HuH-7.5 (cell line): ENCODE data around the gene FBXW2.

ENCODE experiments used
- DNase-seq: peaks from one replicate; pipeline ENCODE4 v3.0.0; 2011; ENCODE audit warnings: low spot score

FBXW2 gene

GRCh38 chr9:120714088-120714845 lies 78.9 kb downstream of the FBXW2 start, which contains the start of gene MEGF9:
MEGF9 (minus strand) TSS chr9:120714470; CDS start chr9:120714358, 112 bp downstream.
- peak; percentile 94 for DNase-seq

GRCh38 chr9:120713257-120714087 lies 79.7 kb downstream of the FBXW2 start:
- DNase-seq: peak; percentile 41

DNA sequence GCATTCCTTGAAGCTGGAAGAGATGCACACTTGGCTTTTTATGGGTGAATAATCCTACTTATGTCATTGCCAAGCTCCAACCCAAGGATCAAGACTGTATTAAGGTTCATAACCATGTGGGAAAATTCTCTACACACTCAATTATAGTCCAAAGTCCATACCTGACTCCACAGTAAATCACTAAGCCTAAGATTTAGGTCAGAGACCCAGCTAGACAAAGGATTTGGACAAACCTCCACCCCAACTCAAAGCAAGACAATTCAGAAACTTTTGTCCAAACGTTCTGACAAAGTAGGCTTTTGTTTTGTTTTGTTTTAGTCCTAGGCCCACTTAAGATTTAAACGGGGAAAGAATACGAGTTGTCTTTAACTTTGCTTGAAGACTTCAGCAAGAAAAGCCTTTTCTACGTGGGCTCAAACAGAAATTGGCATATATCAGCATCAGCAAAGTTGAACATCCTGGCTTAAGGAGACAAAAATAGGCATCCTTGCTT lies 80.6 kb downstream of the FBXW2 start:
- DNase-seq: no peak

DNA sequence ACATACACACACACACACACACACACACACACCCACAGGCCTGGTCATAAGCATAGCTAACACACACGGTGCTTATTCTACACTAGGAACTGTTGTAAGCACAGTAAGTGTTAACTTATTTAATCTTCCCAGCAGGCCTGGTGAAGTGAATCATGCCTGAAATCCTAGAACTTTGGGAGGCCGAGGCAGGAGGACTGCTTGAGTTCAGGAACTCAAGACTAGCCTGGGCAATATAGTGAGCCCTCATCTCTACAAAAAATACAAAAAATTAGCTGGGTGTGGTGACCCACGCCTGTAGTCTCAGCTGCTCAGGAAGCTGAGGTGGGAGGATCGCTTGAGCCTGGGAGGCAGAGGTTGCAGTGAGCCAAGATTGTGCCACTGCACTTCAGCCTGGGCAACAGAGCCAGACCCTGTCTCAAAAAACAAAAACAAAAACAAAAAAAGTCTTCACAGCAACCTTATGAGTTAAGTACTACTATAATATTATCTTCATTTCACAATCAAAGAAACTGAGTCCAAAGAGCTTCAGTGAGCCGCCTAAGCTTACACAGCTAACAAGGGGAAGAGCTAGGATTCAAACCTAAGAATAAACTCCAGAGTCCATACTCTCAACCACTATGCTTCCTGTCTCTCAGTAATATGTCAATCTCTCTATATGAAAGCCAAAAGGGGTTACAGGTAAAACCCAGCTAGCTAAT lies 81.2 kb downstream of the FBXW2 start:
- no peak for DNase-seq

- no peak for DNase-seq
These were observed 81.9 kb downstream of the FBXW2 start for GRCh38 chr9:120711354-120711753.

DNA sequence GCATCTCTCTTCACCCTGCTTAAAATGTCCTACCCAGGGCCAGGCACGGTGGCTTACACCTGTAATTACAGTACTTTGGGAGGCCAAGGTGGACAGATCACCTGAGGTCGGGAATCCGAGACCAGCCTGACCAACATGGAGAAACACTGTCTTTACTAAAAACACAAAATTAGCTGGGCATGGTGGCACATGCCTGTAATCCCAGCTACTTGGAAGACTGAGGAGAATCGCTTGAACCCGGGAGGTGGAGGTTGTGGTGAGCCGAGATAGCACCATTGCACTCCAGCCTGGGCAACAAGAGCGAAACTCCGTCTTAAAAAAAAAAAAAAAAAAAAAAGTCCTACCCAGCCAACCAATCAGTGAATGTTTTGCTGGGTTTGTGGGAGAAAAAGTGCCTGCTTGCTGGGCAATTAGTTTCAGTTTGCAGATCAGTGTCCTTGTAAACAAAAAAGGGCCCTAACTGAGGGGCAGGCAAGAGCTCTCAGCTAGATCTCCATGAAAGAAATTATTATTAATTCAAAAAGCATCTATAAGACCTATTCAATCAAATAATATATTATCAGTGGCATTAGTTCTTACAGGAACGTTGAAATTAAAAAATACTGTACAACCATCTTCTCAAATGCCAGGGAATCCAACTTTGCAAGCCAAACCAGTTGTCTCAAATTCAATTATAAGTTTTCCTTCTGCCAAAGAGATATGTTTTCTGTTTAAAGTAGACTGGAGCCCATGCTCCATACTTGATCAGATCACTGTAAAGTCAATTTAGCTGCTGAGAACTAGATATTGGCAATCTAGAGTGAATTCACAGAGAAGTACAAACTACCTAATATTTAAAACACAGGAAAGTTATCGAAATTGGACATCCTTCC lies 82.9 kb downstream of the FBXW2 start:
- DNase-seq: peak; percentile 42

DNA sequence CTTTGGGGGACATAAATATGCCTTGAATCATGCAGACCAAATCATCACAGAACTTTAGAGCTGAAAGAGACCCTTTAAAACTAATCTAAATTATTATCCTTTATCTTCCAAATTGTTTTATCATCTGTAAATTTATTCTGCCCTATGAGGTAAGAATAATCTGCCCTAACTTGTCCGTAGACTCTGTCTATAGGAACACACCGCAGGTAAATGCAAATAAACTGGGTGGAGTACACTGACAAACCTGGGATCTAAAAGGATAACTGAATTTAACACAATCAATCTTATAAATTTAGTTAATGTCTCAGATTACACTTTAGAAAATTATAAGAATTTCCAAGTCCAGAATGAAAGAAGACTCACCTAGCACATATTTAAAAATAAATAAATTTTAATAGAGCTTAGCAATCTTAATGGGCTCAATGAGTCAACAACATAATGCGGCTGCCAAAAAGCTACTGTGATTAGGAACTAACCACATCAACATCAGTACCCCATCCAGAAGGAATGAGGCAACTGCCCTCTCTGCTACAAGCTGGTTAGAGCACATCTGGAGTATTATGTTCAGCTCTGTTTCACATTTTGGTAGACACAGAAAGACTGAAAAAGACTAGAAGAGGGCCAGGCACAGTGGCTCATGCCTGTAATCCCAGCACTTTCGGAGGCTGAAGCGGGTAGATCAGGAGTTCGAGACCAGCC lies 84.5 kb downstream of the FBXW2 start:
- DNase-seq: no peak

DNA sequence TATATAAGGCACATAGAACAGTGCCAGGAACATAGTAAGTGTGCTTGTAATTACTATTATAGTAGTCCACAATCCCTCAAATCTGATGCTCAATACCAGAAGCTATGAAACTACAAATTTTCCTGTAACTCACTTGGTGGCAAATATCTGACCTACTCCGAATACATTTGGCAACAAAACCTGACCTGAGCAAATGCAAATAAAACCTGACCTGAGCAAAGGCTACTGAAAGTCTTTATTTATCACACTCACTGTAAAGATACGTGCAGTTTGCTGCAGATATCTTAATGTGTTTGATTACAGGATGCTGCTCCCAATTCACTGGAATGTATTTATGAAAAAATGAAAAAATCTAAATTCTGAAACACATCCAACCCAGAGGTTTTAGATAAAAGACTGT lies 86.0 kb downstream of the FBXW2 start:
- DNase-seq: no peak
